ENCODE results near the gene PKP2.

DNA sequence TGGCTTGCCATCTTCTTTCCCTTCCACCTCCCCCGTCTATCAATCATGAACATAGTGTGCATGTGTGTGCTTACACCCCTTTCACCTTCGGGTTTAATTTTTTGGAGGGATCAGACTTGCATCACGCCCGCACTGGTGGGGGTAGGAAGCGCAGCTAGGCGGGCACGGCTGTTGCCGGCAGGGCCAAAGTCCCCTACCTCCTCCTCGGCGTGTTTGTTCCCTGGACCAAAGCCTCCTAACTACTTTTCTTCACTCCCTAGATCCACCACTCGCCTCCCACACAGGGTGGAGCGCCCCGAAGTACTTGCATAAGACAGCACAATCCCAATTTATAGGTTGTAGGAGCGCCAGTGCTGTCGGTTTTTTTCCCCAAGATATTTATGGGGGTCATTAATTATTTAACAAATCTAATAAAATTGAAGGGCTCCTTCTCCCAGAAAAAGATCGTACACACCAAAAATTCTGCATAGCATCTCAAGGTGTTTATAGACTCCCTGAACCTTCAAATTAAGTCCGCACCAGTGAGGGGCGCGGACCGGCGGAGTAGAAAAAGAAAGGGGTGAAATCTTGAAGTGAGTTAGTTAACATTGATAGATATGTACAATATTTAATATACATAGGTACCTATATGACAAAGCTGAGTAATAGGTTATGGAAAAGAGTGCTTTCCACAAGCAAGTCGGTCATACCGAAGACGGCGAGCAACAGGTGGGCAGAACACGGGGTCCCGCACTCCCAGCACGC is 717 bp downstream of the PKP2 start:
- TF ChIP-seq CTCF (IDR thresholded peaks at IDR 0.05) (no peak), POLR2A (IDR thresholded peaks at IDR 0.05) (no peak)

All from breast epithelium (tissue), 3 donors.